Keratinocyte (primary cell): ENCODE measurements around the gene RAMACL.

Source experiments
- EZH2 ChIP-seq: IDR thresholded peaks from one replicate; pipeline ENCODE4 v1.6.1; 2012; ENCODE audit warnings: inconsistent platforms, mild to moderate bottlenecking, low read length, moderate library complexity
- TF ChIP-seq, protein P1 (sequence below), 3 experiments: IDR thresholded peaks in 1 of 3; conservative IDR thresholded peaks in 1 of 3; optimal IDR thresholded peaks in 1 of 3; 2 replicates in 2 of 3; 3 replicates in 1 of 3; pipeline versions ENCODE3 to v1.5.1; 2011; ENCODE audit warnings: low read length in 3 of 3, mild to moderate bottlenecking in 3 of 3, moderate library complexity in 2 of 3, control low read depth in 1 of 3, inconsistent platforms in 1 of 3; ENCODE audit not compliant: insufficient read depth in 2 of 3; ENCODE audit errors: extremely low read depth in 1 of 3

DNA sequence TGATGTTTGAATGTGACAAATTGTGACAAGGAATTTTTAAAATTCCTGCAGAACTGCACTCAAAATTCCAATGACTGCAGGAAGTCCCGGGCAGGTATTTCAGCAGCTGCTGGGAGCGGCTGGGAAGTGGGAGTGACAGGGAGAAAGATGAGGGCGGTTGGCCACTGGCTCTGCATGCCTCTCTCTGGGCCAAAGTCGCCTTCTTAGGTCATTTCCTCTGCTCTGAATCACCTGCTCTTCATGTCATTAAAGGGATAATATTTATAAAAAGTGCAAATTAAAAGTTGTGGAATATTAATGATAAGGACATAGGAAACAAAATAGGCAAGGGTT is 43.9 kb downstream of the RAMACL start:
- no peak for TF ChIP-seq EZH2
- TF ChIP-seq, protein P1, sequence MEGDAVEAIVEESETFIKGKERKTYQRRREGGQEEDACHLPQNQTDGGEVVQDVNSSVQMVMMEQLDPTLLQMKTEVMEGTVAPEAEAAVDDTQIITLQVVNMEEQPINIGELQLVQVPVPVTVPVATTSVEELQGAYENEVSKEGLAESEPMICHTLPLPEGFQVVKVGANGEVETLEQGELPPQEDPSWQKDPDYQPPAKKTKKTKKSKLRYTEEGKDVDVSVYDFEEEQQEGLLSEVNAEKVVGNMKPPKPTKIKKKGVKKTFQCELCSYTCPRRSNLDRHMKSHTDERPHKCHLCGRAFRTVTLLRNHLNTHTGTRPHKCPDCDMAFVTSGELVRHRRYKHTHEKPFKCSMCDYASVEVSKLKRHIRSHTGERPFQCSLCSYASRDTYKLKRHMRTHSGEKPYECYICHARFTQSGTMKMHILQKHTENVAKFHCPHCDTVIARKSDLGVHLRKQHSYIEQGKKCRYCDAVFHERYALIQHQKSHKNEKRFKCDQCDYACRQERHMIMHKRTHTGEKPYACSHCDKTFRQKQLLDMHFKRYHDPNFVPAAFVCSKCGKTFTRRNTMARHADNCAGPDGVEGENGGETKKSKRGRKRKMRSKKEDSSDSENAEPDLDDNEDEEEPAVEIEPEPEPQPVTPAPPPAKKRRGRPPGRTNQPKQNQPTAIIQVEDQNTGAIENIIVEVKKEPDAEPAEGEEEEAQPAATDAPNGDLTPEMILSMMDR (optimal IDR thresholded peaks at IDR 0.05 in 1 of 3, IDR thresholded peaks at IDR 0.05 in 1 of 3, conservative IDR thresholded peaks at IDR 0.05 in 1 of 3; ENCODE audit: extremely low read depth in 1 of 3, insufficient read depth in 2 of 3, low read length in 3 of 3), result no peak
